Activated naive CD4-positive, alpha-beta T cell treated with anti-CD3 and anti-CD28 coated beads, Interleukin-2, amount 50 U/mL, for 16 hours (primary cell): Measurements from ENCODE around the gene FAM184B.
"Not testable (repeated sequence)": the region's sequence is repeated elsewhere in the genome, so short reads cannot be mapped to it uniquely, and the experiment has no call there.

ENCODE experiments used
- DNase-seq: peaks from one replicate; pipeline ENCODE4 v3.0.0-alpha.2; 2020

FAM184B gene

DNA sequence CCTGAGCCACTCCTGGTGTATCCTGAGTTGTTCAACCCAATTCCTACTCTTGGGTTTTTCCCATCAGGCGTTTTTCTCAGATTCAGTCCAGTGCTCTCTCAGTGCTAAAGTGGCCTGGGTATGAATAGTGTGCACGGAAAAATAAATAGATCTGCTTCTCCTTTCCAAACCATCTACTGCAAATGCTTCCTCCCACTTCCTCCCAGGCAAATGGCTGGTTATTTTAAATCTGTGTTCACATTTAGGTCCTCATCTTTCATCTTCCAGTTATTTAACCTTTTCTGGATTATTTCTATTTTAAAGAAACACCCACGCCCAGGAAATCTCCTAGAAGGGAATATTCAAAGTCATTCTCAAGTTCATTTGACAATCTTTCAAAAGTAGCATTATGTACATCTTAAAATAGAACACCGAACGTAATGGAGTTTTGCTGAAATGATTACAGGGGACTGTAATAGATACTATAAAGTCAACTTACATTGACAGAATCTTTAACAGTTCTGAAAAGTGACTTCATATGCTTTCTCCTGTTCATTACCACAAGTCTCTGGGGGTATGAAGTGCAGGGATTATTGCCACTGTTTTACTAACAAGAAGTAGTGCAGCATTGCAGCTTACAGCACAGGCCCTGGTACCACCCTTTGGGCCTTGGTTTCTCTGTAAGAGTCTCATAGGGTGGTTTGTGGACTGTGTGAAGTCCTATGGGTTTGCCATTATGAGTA, 100.7 kb downstream of the FAM184B start:
- no peak for DNase-seq

GRCh38 chr4:17670423-17670822, 111.0 kb downstream of the FAM184B start:
- no peak for DNase-seq

DNA sequence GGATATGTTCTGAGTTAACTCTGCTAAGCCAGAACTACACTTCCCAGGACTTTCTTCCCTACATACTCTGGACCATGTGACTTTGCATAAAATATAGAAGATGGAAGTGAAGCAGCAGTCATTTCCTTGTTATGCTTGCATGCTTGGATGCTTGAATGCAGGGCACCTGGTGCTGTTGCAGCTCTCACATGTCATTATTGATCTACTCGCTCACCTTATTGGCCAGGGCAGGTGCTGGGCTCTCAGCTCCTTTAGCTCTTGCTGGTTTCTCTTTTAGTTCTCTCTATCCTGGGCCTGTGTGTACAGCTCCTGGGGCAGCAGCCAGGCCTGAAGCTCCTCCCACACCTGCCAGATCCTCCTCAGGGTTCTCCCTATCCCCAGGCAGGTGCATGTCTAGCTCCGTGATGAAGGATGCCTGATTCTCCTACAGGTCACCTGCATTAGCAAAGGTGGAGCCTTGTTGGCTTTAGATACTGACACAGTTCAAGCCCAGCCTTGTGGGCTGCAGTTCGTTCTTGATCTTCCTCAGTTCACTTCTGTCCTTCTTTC, 113.7 kb downstream of the FAM184B start:
- DNase-seq, result no peak

DNA sequence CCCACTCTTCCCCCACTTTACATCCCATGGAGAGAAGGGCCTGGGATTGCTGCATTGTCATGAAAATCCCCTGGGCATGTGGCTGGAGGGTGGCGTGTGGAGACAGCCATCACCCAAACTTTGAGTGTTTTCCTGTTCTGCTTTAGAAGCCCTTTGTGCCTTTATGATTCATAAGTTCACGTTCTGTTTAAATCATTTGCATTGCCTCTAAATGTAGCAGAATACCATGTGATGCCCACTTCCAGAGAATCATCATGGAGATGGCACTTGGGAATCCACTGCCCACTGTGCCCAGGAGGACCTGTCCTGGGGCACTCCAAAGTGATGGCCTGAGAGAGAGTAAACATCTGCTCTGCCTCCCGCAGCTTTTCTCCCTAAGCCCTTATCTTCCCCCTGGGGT, 114.2 kb downstream of the FAM184B start:
- no peak for DNase-seq

DNA sequence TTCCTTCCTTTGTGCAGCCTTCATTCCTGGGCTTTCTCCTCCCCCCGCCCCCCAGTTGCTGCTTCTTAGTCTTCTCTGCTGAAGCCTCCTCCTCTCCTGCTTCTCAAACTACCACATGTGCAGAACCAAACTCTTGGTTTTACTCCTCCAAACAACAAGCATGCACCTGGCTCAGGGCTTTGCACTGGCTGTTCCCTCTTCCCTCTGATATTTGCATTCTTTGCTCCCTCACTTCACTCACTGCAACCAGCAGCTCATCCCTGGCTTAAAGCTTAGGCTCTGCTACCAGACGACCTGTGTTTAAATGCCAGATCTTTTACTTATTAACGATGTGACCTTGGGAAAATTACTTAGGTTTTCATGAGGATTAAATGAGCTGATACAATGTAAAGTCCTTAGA, 115.6 kb downstream of the FAM184B start:
- DNase-seq, result no peak

GRCh38 chr4:17665346-17665745, 116.1 kb downstream of the FAM184B start:
- DNase-seq, result no peak

DNA sequence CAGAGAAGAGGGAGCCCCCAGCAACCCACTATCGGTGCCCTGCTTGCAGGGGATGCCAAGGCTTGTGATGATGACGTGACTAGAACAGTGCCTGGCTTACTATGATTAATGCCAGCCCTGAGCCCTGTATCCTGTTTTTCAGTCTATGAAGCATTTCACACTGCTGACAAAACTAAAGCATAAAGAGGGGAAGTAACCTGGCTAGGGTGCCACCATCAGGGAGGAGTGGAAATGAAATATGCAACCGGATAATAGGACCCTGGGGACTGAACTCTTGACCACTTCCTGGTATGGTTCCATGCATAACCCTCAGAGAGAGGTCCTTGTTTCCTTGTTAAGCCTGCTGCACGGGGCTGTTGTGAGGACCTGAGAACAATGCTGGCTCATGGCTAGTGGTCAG, 116.7 kb downstream of the FAM184B start:
- no peak for DNase-seq

DNA sequence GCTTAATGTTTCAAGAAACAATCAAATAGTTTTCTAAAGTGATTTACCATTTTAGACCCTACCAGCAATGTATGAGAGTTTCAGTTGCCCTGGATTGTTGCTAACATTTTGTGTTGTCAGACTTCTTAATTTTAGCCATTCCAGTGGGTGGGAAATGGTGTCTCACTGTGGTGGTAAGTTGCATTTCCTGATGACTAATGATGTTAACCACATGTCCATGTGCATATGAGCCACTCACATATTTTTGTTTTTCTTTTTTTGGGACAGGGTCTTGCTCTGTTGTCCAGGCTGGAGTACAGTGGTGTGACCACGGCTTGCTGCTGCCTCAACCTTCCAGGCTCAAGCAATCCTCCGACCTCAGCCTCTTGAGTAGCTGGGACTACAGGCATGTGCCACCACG, 118.7 kb downstream of the FAM184B start:
- DNase-seq, result no peak

- not testable (repeated sequence) for DNase-seq
Measured at GRCh38 chr4:17659196-17659595, 122.2 kb downstream of the FAM184B start.

- DNase-seq, result no peak
Measured at GRCh38 chr4:17657849-17658248, 123.6 kb downstream of the FAM184B start.

GRCh38 chr4:17657090-17657489, 124.3 kb downstream of the FAM184B start:
- no peak for DNase-seq

- no peak for DNase-seq
Measured at GRCh38 chr4:17654701-17655100, 126.7 kb downstream of the FAM184B start.

DNA sequence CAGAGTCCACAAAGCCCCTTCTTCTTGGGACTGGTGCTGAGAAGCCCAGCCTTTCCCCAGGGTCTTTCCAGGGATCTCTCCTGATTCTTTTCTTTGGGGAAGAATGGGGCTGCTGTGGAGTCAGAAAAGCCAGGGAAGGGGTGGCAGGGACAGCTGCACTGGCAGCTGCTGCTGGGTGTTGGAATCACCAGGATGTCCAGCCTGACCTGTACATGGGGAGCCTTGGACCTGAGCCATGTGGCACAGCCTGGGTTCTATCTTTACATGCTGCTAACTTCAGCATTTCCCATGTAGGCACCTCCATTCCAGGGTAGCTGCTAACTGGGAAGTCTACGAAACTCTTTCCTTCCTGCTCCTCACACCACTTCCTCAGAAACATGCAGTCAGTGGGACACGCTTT, 131.0 kb downstream of the FAM184B start:
- no peak for DNase-seq

DNA sequence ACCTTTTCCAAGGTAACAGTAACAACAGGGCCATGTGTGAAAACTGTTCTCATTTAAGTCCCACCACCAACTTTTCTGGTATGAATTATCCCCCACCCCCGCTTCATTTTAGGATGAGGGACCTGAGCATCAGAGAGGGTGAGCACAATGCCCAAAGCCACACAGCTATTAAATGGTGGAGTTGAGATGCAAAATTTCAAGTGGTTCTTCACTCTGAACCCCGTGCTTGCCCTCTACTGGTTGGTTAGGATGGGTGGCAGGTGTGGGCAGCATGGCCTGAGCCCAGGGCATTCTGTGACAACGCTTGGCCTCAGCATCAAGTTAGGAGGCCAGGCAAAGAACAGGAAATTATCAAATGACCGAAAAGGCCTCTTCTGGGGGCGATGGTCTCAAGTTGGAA, 133.5 kb downstream of the FAM184B start:
- DNase-seq, result no peak

GRCh38 chr4:17647176-17647806, 134.1 kb downstream of the FAM184B start:
- DNase-seq, result no peak

GRCh38 chr4:17646693-17647092, 134.7 kb downstream of the FAM184B start:
- no peak for DNase-seq

DNA sequence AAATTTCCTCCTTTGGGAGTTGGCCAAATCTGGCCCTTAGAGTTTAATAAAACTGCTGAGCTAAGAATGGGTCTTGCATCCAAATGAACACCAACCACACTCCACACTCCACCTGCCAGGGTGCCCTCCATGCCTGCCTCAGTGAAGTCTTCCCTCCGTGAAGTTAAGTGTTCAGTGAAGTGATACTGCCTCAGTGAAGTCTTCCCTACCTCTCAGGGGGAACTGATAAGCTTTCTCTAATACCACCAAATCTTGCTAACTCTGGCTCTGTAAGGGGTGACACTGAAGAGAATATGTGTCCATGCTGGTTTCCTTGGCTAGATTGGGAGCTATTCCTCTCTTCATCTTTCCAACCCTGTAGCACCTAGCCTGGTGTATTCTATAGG, 139.0 kb downstream of the FAM184B start:
- DNase-seq, result no peak

DNA sequence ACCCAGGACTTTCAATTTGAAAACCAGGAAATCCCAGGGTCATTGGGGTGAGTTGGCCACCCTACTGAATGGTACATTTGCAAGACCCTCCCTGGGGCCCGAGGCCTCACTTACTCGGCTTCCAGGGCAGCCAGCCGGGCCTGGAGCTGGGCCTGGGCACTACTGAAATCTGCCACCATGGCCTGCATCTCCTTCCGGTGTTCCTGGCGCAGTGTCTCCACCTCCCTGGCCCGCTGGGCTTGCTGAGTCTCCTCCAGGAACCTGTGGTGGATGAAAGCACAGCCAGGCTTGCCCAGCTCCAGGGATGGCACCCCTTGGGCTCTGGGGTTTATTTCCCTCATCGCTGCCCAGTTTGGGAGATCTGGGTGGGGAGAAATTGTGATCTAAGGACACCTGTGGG, 142.3 kb downstream of the FAM184B start:
- no peak for DNase-seq

GRCh38 chr4:17636696-17637622, 144.5 kb downstream of the FAM184B start:
- DNase-seq, result peak; percentile 72

DNA sequence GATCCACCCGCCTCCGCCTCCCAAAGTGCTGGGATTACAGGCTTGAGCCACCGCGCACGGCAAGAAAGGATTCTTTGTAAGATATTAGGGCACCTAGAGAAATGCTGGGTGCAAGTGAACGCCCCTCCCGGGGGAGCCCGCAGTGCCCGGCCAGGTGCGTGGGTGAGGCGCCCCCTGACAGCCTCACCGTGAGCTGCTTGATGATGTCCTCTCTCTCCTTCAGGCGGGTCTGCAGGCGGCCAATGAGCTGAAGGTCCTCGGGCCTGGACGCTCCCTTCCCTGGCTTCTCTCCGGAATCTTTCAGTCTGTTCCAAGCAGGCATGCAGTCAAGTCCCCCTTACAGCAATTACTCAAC, 145.1 kb downstream of the FAM184B start:
- no peak for DNase-seq

GRCh38 chr4:17635056-17635455, 146.4 kb downstream of the FAM184B start:
- DNase-seq, result no peak

DNA sequence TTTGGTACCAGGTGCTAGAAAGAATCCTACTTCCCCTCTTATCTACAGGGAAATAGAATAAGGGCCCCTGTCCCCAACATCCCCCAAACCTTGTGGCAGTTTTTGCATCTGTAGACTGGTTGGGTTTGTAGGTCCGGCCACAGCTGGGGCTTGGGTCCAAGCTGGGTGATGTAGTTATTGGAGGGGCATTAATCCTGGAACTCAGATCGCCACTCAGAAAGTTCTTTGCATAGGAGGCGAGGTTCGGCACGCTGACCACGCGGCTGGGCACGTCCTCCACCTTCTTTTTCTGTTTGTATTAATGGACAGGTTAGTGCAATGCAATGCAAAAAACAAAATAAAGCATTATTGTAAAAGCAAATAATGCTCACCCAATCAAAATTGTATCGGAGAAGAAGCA, 147.8 kb downstream of the FAM184B start:
- DNase-seq, result no peak

- no peak for DNase-seq
Measured at GRCh38 chr4:17630228-17630627, 151.2 kb downstream of the FAM184B start.

DNA sequence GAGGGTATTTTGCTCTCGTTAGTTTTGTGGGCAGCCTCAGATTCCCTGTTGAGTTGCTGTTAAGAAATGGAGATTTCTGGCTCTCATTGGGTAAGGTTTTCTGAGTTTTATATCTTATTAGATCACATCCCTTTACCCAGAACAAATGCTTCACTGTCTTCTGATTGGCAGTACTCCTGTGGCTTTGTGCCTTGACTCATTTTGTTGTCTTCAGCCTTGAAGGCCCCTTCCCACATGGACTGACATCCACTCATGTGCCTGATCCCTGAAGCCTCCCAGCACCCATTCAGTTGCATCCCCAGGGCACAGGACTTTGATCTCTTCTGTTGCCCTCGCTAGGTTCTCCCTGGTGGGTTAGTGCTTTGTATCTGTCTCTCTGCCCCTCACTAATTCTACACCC, 156.6 kb downstream of the FAM184B start:
- DNase-seq, result no peak
